ENCODE data around the gene CD27.

CD27 gene

GRCh38 chr12:6430124-6430989 lies 14.4 kb upstream of the CD27 start:
- Mint-ChIP-seq H3K36me3 (ENCODE audit: low read depth) (no peaks in the 10 kb centered on the region), H3K9me3 (no peaks in the 10 kb centered on the region), H3K27me3 (ENCODE audit: low read depth) (no peaks in the 10 kb centered on the region), H3K4me3 (peak overlapping the region; percentile 28 to 62 (median 53)), H3K4me1 (peaks cover 32% of the 10 kb centered on the region), H3K27ac (peak overlapping the region; percentile 78 to 93 (median 80))
- no peak for TF ChIP-seq CTCF (IDR thresholded peaks at IDR 0.05; ENCODE audit: unreplicated experiment in 3 of 3)

- Mint-ChIP-seq H3K27ac (peak overlapping the region in 1 of 3 experiments; percentile 15), H3K9me3 (no peaks in the 10 kb centered on the region), H3K36me3 (ENCODE audit: low read depth) (no peaks in the 10 kb centered on the region), H3K27me3 (ENCODE audit: low read depth) (no peaks in the 10 kb centered on the region), H3K4me3 (no peak overlapping the region), H3K4me1 (peaks cover 32% of the 10 kb centered on the region)
- TF ChIP-seq CTCF (IDR thresholded peaks at IDR 0.05; ENCODE audit: unreplicated experiment in 3 of 3): no peak
Measured at GRCh38 chr12:6432991-6433390, 11.8 kb upstream of the CD27 start.

- Mint-ChIP-seq H3K4me3 (no peak overlapping the region), H3K4me1 (peaks cover 44% of the 10 kb centered on the region), H3K9me3 (no peaks in the 10 kb centered on the region), H3K27ac (peak overlapping the region in 2 of 3 experiments; percentile 67 to 82), H3K27me3 (ENCODE audit: low read depth) (no peaks in the 10 kb centered on the region), H3K36me3 (ENCODE audit: low read depth) (no peaks in the 10 kb centered on the region)
- no peak for TF ChIP-seq CTCF (IDR thresholded peaks at IDR 0.05; ENCODE audit: unreplicated experiment in 3 of 3)
Measured at GRCh38 chr12:6434205-6435140, 10.3 kb upstream of the CD27 start.

- no peak for TF ChIP-seq CTCF (IDR thresholded peaks at IDR 0.05; ENCODE audit: unreplicated experiment in 3 of 3)
- Mint-ChIP-seq H3K27ac (no peak overlapping the region), H3K36me3 (ENCODE audit: low read depth) (no peaks in the 10 kb centered on the region), H3K4me3 (no peak overlapping the region), H3K27me3 (ENCODE audit: low read depth) (no peaks in the 10 kb centered on the region), H3K9me3 (no peaks in the 10 kb centered on the region), H3K4me1 (peaks cover 33% of the 10 kb centered on the region)
Measured at GRCh38 chr12:6435961-6436715, 8.6 kb upstream of the CD27 start.

- no peaks in the 10 kb centered on the region for H3K36me3 Mint-ChIP-seq (ENCODE audit: low read depth)
- no peaks in the 10 kb centered on the region for H3K9me3 Mint-ChIP-seq
- no peaks in the 10 kb centered on the region for H3K27me3 Mint-ChIP-seq (ENCODE audit: low read depth)
- H3K4me3 Mint-ChIP-seq: no peak overlapping the region
- H3K27ac Mint-ChIP-seq: no peak overlapping the region
- H3K4me1 Mint-ChIP-seq: peaks cover 29% of the 10 kb centered on the region
- TF ChIP-seq CTCF (IDR thresholded peaks at IDR 0.05; ENCODE audit: unreplicated experiment in 3 of 3): no peak
Measured at GRCh38 chr12:6437586-6437985, 7.2 kb upstream of the CD27 start.

Measured in nephron (organoid).